Smooth muscle cell (in vitro differentiated cells): ENCODE measurements around the gene AKAP14. TPM values are rescaled to one million over a fixed set of nuclear protein-coding genes. Genes with fewer than 3 reads are reported as not detected.

Experiments used
- DNase-seq: peaks from one replicate; lab custom pipeline; 2025; ENCODE audit not compliant: unreplicated experiment; lab: John Stamatoyannopoulos, UW
- H2AFZ ChIP-seq: fragments of 200-600 bp; sonication (generic); 2 replicates; pipeline ENCODE4 v1.6.0; 2016; ENCODE audit warnings: antibody characterized with exemption, low read depth, mild to moderate bottlenecking
- H3F3A ChIP-seq: fragments of 200-600 bp; sonication (generic); 2 replicates; pipeline ENCODE4 v1.6.0; 2017; ENCODE audit warnings: antibody characterized with exemption, low read depth
- H3K27ac ChIP-seq: fragments of 200-600 bp; sonication (generic); 2 replicates; pipeline ENCODE4 v1.5.1; 2016; ENCODE audit warnings: low read depth, mild to moderate bottlenecking
- H3K27me3 ChIP-seq: fragments of 200-600 bp; sonication (generic); 2 replicates; pipeline ENCODE4 v1.6.1; 2016; ENCODE audit warnings: low read depth, mild to moderate bottlenecking
- H3K36me3 ChIP-seq: fragments of 200-600 bp; sonication (generic); 2 replicates; pipeline ENCODE4 v1.5.1; 2016; ENCODE audit warnings: low read depth
- H3K4me1 ChIP-seq: fragments of 200-600 bp; sonication (generic); 2 replicates; pipeline ENCODE4 v1.5.1; 2016; ENCODE audit warnings: low read depth
- H3K4me2 ChIP-seq: fragments of 200-600 bp; sonication (generic); 2 replicates; pipeline ENCODE4 v1.6.0; 2016; ENCODE audit warnings: mild to moderate bottlenecking
- H3K4me3 ChIP-seq: fragments of 200-600 bp; sonication (generic); 2 replicates; pipeline ENCODE4 v1.5.1; 2016; ENCODE audit warnings: mild to moderate bottlenecking
- H3K79me2 ChIP-seq: fragments of 200-600 bp; sonication (generic); 2 replicates; pipeline ENCODE4 v1.6.0; 2016; ENCODE audit warnings: low read depth, mild to moderate bottlenecking
- H3K9ac ChIP-seq: fragments of 200-600 bp; sonication (generic); 2 replicates; pipeline ENCODE4 v1.6.0; 2016; ENCODE audit warnings: low read depth
- H3K9me3 ChIP-seq: fragments of 200-600 bp; sonication (generic); replicated peaks from 2 replicates; pipeline ENCODE4 v1.5.1; 2016; ENCODE audit warnings: low read depth
- H4K20me1 ChIP-seq: fragments of 200-600 bp; sonication (generic); 2 replicates; pipeline ENCODE4 v1.6.0; 2016; ENCODE audit warnings: low read depth
- WGBS: methylation state at CpG from one replicate; pipeline ENCODE4 v1.1.7; 2016; ENCODE audit warnings: low lambda C conversion rate; 5-methylcytosine and 5-hydroxymethylcytosine counted together
- polyA plus RNA-seq: library from polyadenylated mRNA; unstranded; fragments of >200 nt; fragmentation: Nextera tagmentation; extraction: Ambion mirVana; gene quantifications from 2 replicates; pipeline ENCODE4 v1.2.1, GENCODE V29; 2016
- total RNA-seq: library from RNA; depleted of rRNA; stranded (reverse); fragments of >200 nt; gene quantifications from 2 replicates; pipeline ENCODE4 v1.2.3, GENCODE V29; 2014
- TF ChIP-seq, protein P1 (sequence below): fragments of 200-600 bp; sonication (generic); IDR thresholded peaks from 2 replicates; pipeline ENCODE4 v1.5.1; 2017; ENCODE audit warnings: borderline replicate concordance, mild to moderate bottlenecking, antibody characterized with exemption; ENCODE audit not compliant: insufficient read depth, poor library complexity, severe bottlenecking

Gene AKAP14
- total and polyA plus RNA-seq, 2 experiments from 2014 or later = 0.40 TPM; not detected in 1

DNA sequence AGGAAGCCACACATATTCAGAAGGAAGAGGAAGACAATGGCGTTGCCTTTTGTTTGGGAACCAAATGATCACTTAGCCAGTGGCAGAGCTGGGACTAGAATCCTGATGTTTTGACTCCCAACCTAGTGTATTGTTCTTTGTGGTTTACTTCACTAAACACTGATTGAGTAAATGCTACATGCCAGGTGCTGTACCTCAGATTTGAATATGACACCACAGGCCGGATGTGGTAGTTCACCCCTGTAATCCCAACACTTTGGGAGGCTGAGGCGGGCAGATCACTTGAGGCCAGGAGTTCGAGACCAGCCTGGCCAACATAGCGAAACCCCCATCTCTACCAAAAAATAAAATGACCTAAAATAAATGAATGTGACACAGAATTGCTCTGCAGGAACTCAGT, 15.6 kb upstream of the AKAP14 start:
- no peaks in the 10 kb centered on the region for H3K79me2 ChIP-seq
- WGBS = 86% methylated on average over 5 of the region's 5 CpGs
- TF ChIP-seq, protein P1, sequence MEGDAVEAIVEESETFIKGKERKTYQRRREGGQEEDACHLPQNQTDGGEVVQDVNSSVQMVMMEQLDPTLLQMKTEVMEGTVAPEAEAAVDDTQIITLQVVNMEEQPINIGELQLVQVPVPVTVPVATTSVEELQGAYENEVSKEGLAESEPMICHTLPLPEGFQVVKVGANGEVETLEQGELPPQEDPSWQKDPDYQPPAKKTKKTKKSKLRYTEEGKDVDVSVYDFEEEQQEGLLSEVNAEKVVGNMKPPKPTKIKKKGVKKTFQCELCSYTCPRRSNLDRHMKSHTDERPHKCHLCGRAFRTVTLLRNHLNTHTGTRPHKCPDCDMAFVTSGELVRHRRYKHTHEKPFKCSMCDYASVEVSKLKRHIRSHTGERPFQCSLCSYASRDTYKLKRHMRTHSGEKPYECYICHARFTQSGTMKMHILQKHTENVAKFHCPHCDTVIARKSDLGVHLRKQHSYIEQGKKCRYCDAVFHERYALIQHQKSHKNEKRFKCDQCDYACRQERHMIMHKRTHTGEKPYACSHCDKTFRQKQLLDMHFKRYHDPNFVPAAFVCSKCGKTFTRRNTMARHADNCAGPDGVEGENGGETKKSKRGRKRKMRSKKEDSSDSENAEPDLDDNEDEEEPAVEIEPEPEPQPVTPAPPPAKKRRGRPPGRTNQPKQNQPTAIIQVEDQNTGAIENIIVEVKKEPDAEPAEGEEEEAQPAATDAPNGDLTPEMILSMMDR = no peak
- no peaks in the 10 kb centered on the region for H3F3A ChIP-seq
- H3K27me3 ChIP-seq = no peaks in the 10 kb centered on the region
- no peak overlapping the region for H3K9ac ChIP-seq
- H3K9me3 ChIP-seq = no peaks in the 10 kb centered on the region
- H4K20me1 ChIP-seq = peaks cover 3% of the 10 kb centered on the region
- no peaks in the 10 kb centered on the region for H3K4me1 ChIP-seq
- no peak overlapping the region for H3K4me3 ChIP-seq
- DNase-seq = no peak
- no peaks in the 10 kb centered on the region for H3K36me3 ChIP-seq
- H2AFZ ChIP-seq = no peak overlapping the region
- H3K27ac ChIP-seq = no peak overlapping the region
- H3K4me2 ChIP-seq = no peak overlapping the region

DNA sequence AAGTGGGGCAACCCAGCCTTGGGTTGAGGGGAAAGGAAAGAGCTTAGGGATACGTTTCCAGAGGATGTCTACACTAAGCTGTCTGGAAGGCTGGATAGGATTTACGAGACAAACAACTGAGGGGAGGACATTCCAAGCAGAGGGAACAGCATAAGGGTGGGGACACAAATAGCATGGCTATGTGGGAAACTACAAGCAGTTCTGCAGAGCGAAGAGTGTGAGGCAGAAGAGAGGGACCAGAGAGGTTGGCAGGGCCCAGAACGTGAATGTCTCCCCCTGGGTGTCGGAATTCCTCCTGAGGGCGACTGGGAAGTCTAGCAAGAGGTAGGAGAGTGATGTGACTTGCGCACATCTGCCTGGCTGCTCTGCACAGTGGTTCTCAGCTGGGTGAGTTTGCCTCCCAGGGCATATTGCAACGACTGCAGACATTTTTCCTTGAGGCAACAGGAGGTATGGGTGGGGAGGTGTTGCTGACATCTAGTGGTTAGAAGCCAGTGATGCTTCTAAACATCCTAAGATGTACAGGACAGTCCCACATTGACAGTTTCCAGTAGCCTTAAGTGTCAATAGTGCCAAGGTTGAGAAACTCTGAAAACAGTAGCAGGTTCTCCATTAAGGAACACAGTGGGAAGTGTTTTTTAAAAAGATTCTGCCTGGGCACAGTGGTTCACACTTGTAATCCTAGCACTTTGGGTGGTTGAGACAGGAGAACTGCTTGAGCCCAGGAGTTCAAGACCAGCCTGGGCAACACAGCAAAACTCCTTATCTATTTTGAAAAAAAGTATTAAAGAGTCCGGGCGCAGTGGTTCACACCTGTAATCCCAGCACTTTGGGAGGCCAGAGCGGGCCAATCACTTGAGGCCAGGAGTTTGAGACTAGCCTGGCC, 14.9 kb upstream of the AKAP14 start:
- Histone ChIP-seq H3K27me3 (no peaks in the 10 kb centered on the region), H3K9me3 (no peaks in the 10 kb centered on the region), H4K20me1 (no peaks in the 10 kb centered on the region), H3K4me2 (no peak overlapping the region), H3K36me3 (no peaks in the 10 kb centered on the region), H3F3A (no peaks in the 10 kb centered on the region), H3K4me3 (no peak overlapping the region), H3K79me2 (no peaks in the 10 kb centered on the region), H3K9ac (no peak overlapping the region), H3K4me1 (no peaks in the 10 kb centered on the region), H3K27ac (no peak overlapping the region), H2AFZ (no peak overlapping the region)
- TF ChIP-seq, protein P1 = peak; percentile 43
- DNase-seq = no peak
- 57% methylated on average over 11 of the region's 11 CpGs for WGBS

DNA sequence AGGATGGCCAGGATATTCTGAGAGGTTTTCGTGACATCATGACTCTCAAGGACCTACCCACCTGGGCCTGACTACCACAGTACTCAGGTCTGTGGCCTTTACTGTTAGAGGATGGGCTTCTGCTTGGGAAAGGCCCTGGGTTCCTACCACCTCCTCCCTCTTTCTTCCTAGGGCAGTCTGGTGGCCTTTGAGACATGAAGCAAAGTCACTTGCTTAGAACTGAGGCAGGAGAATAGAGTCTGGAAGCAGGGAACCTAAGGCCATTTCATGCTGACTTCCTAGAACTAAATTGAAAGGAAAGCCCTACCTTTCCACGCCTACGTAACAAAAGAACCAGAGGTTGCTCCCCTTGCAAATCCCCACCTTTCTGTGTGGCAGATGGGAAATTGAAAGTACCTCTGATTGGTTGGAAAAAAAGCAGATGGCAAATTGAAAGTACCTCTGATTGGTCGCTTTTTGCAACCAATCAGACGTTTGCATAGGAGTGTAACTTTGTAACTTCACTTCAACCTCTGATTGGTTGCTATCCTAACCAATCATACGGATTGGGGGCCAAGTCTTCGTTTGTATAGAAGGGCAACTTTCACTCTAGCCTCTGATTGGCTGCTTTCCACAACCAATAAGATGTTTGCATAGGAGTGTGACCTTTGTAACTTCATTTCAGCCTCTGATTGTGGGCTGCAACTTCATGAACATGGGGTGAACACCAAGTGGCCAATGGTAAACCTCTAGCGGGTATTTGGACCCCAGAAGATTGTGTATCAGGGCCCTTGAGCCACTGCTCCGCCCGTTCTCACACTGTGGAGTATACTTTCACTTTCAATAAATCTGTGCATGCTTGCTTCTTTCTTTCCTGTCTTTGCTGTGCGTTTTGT, 9.9 kb upstream of the AKAP14 start:
- WGBS = 77% methylated on average over 11 of the region's 11 CpGs
- Histone ChIP-seq H3K79me2 (no peaks in the 10 kb centered on the region), H2AFZ (no peak overlapping the region), H4K20me1 (no peaks in the 10 kb centered on the region), H3K4me2 (no peak overlapping the region), H3K9ac (no peak overlapping the region), H3K4me3 (no peak overlapping the region), H3F3A (no peaks in the 10 kb centered on the region), H3K27ac (no peak overlapping the region), H3K9me3 (no peaks in the 10 kb centered on the region), H3K4me1 (no peaks in the 10 kb centered on the region), H3K27me3 (no peaks in the 10 kb centered on the region), H3K36me3 (no peaks in the 10 kb centered on the region)
- TF ChIP-seq, protein P1 = no peak
- no peak for DNase-seq
